Measurements from ENCODE around the gene GALNT2. TPM values are rescaled to one million over a fixed set of nuclear protein-coding genes. Genes with fewer than 3 reads are reported as not detected.

GALNT2 gene
- total and polyA plus RNA-seq, 9 of the 15 experiments (the other 6 are each of a cell fraction or from before 2014, with no cell fraction given): 1.6 to 106 (median 51.9) TPM

DNA sequence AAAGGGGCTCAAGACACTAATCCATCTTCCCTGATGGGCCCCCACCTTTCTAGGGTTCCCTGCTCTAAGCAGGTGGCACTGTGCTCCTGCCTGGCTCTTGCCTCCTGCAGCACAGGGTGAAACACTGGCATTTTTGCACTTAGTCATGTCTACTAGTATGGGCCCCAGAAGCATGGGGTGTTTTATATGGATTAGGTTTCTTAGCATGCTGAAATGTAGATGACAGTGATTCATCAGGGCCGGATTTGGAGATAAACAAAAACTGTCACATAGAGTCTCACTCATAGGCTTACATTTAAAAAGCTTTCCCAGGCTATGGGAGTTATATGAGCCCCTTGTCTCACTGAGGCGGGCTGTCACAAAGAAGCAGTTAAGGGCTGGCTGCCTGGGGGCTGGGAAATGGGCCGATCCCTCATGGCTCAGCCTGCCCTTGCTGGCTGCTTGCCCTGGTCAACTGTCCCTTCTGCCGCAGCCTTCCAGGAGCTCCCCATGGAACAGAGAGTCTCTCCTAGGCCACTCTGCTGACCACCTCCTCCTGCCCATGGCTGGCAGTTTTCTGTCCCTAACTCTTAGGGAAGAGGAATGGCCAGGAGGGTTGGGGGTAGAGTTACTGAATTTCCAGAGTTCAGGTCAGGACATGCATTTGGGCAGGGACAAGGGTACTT is 6.5 kb downstream of the GALNT2 start:
- in situ Hi-C loops (cut with MboI): no loop called here
- Histone ChIP-seq H3K79me2 (ENCODE audit: control insufficient read depth, insufficient read depth, low read length) (peaks cover 98% of the 10 kb centered on the region), H3K4me2 (ENCODE audit: insufficient read depth, low read length) (no peak overlapping the region), H3K4me3 (no peak overlapping the region), H3K27me3 (ENCODE audit: control insufficient read depth in 2 of 2, insufficient read depth in 2 of 2, low read length in 2 of 2) (no peaks in the 10 kb centered on the region), H3K9me1 (ENCODE audit: control insufficient read depth, insufficient read depth, low read length) (peaks cover 9% of the 10 kb centered on the region), H4K20me1 (replicated peaks; ENCODE audit: control insufficient read depth, insufficient read depth, low read length) (peaks cover 61% of the 10 kb centered on the region), H3K9me3 (replicated peaks; ENCODE audit: control insufficient read depth, insufficient read depth, low read depth, low read length) (no peaks in the 10 kb centered on the region), H2AFZ (ENCODE audit: low read depth, low read length) (no peak overlapping the region), H3K9ac (ENCODE audit: insufficient read depth in 1 of 2, low read depth in 2 of 2, low read length in 2 of 2) (peak overlapping the region in 1 of 2 experiments; percentile 61; a peak in 2 of 4 replicates), H3K36me3 (ENCODE audit: control insufficient read depth, insufficient read depth, low read length) (peaks cover 33% of the 10 kb centered on the region; the same call in 1 of the 3 replicates), H3K27ac (ENCODE audit: extremely low read depth, low read depth, low read length) (peak overlapping the region; percentile 48; the same call in 2 of the 3 replicates), H3K4me1 (replicated peaks in 1 of 2; ENCODE audit: control insufficient read depth in 2 of 2, insufficient read depth in 2 of 2, low read length in 2 of 2) (peaks cover 16 to 38% of the 10 kb centered on the region in 2 experiments; a peak in 3 of 5 replicates)
- 21% methylated on average over 4 of the region's 4 CpGs for WGBS (ENCODE audit: insufficient coverage, low coverage, missing lambda C conversion rate)
- DNase-seq (ENCODE audit: extremely low read depth in 1 of 4, low spot score in 3 of 4): peak in 1 of 4 experiments; percentile 49
- no TSS peak for BruUV-seq (replicated peaks)
- ChIA-PET CTCF (ENCODE audit: low intra/inter-chr PET ratio) (no interaction called here), POLR2A (interaction anchor here (0.9 to 3.1 kb wide), 2 partner anchors 12 to 14 kb away, joined by 3 to 7 read pairs; no protein-coding TSS in a partner anchor)
- intact Hi-C loops (cut with micrococcal nuclease): no loop called here
- peak; percentile 35 for FAIRE-seq
- ATAC-seq: peak; percentile 24
- TF ChIP-seq, protein P1, sequence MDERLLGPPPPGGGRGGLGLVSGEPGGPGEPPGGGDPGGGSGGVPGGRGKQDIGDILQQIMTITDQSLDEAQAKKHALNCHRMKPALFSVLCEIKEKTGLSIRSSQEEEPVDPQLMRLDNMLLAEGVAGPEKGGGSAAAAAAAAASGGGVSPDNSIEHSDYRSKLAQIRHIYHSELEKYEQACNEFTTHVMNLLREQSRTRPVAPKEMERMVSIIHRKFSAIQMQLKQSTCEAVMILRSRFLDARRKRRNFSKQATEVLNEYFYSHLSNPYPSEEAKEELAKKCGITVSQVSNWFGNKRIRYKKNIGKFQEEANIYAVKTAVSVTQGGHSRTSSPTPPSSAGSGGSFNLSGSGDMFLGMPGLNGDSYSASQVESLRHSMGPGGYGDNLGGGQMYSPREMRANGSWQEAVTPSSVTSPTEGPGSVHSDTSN (CRISPR knock-in tag; IDR thresholded peaks at IDR 0.05; ENCODE audit: low read depth): no peak
- TF ChIP-seq, protein P1 (tag; conservative IDR thresholded peaks at IDR 0.05; ENCODE audit: low read depth): peak; percentile 59
- TF ChIP-seq, protein P2, sequence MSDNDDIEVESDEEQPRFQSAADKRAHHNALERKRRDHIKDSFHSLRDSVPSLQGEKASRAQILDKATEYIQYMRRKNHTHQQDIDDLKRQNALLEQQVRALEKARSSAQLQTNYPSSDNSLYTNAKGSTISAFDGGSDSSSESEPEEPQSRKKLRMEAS (CRISPR knock-in tag; IDR thresholded peaks at IDR 0.05): 0 out of 2 replicates have a peak, but pooled peaks have one; percentile 6
- TF ChIP-seq PHF21A (IDR thresholded peaks at IDR 0.05; ENCODE audit: borderline replicate concordance, low read depth) (peak; percentile 83; the same call in 1 of the 2 replicates), HIVEP1 (CRISPR knock-in tag; IDR thresholded peaks at IDR 0.05) (no peak), HMG20A (CRISPR knock-in tag; conservative IDR thresholded peaks at IDR 0.05) (no peak), CBFA2T2 (conservative IDR thresholded peaks at IDR 0.05) (peak; percentile 33), FOSL1 (tag; conservative IDR thresholded peaks at IDR 0.05) (peak; percentile 64), MEIS2 (IDR thresholded peaks at IDR 0.05; ENCODE audit: partially characterized antibody) (peak; percentile 68), ZNF324 (CRISPR knock-in tag; IDR thresholded peaks at IDR 0.05) (no peak), ARID1B (IDR thresholded peaks at IDR 0.05) (peak; percentile 45), JUND (IDR thresholded peaks at IDR 0.05; ENCODE audit: borderline replicate concordance, low read depth, low read length) (peak; percentile 41; the same call in 1 of the 2 replicates), JUND (tag; IDR thresholded peaks at IDR 0.05; ENCODE audit: borderline replicate concordance, low read depth, low read length) (no peak), NONO (IDR thresholded peaks at IDR 0.05; ENCODE audit: low read depth in 2 of 2, low read length in 1 of 2) (no peak), TAF15 (IDR thresholded peaks at IDR 0.05; ENCODE audit: low read depth, low read length) (no peak), GATA2 (CRISPR knock-in tag; IDR thresholded peaks at IDR 0.05) (peak; percentile 48; the same call in 1 of the 2 replicates), ETV5 (CRISPR knock-in tag; IDR thresholded peaks at IDR 0.05; ENCODE audit: low read depth) (0 out of 2 replicates have a peak, but pooled peaks have one; percentile 21)
- TF ChIP-seq, protein P3, sequence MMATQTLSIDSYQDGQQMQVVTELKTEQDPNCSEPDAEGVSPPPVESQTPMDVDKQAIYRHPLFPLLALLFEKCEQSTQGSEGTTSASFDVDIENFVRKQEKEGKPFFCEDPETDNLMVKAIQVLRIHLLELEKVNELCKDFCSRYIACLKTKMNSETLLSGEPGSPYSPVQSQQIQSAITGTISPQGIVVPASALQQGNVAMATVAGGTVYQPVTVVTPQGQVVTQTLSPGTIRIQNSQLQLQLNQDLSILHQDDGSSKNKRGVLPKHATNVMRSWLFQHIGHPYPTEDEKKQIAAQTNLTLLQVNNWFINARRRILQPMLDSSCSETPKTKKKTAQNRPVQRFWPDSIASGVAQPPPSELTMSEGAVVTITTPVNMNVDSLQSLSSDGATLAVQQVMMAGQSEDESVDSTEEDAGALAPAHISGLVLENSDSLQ (IDR thresholded peaks at IDR 0.05): peak; percentile 44; the same call in 1 of the 2 replicates

All from K562 (cell line).